Suprapubic skin (tissue), 4 donors: ENCODE results near the gene ZNF226. TPM values are rescaled to one million over a fixed set of nuclear protein-coding genes. Genes with fewer than 3 reads are reported as not detected.
"Not testable (repeated sequence)": the region's sequence is repeated elsewhere in the genome, so short reads cannot be mapped to it uniquely, and the experiment has no call there.

Experiments used
- DNase-seq, 2 donors: peaks; one replicate each; pipeline ENCODE4 v3.0.0-alpha.2; 2019; ENCODE audit warnings: low spot score in 2 of 2
- H3K27ac ChIP-seq: fragments of 200-600 bp; sonication (generic); one replicate; pipeline ENCODE4 v1.5.1; 2019
- H3K27me3 ChIP-seq: fragments of 200-600 bp; sonication (generic); one replicate; pipeline ENCODE4 v1.5.1; 2019
- H3K36me3 ChIP-seq: fragments of 200-600 bp; sonication (generic); one replicate; pipeline ENCODE4 v1.5.1; 2019
- H3K4me1 ChIP-seq: fragments of 200-600 bp; sonication (generic); one replicate; pipeline ENCODE4 v1.5.1; 2019
- H3K4me3 ChIP-seq: fragments of 200-600 bp; sonication (generic); one replicate; pipeline ENCODE4 v1.5.1; 2019; ENCODE audit warnings: mild to moderate bottlenecking
- H3K9me3 ChIP-seq: fragments of 200-600 bp; sonication (generic); one replicate; pipeline ENCODE4 v1.5.1; 2019
- EP300 ChIP-seq: sonication (generic); formaldehyde crosslinking; IDR thresholded peaks from one replicate; pipeline ENCODE4 v1.6.1; 2017; ENCODE audit warnings: antibody characterized with exemption
- POLR2A ChIP-seq, 2 donors: fragments of 450-650 bp; IDR thresholded peaks; one replicate each; pipeline ENCODE4 v1.6.1; 2017; ENCODE audit warnings: antibody characterized with exemption in 2 of 2, mild to moderate bottlenecking in 2 of 2, moderate library complexity in 2 of 2
- POLR2AphosphoS5 ChIP-seq, 3 donors: sonication (generic); formaldehyde crosslinking; IDR thresholded peaks; one replicate each; pipeline ENCODE4 v1.6.1; 2017; ENCODE audit warnings: antibody characterized with exemption in 3 of 3
- WGBS: methylation state at CpG from one replicate; pipeline ENCODE4 v1.1.5; 2018; 5-methylcytosine and 5-hydroxymethylcytosine counted together
- total RNA-seq, 4 donors: library from RNA; depleted of rRNA; stranded (reverse); fragments of >200 nt; gene quantifications; one replicate each; pipeline ENCODE4 v1.1.0, GENCODE V29; 2016
- TF ChIP-seq, protein P1 (sequence below), 2 donors: fragments of 200-600 bp in 1 of 2; fragments of 450-650 bp in 1 of 2; sonication (generic) in 1 of 2; IDR thresholded peaks; one replicate each; pipeline ENCODE4 v1.5.1; 2016 to 2019; ENCODE audit warnings: antibody characterized with exemption in 2 of 2, mild to moderate bottlenecking in 1 of 2, moderate library complexity in 1 of 2

Gene ZNF226
- 10 to 100 TPM; 12.1 to 20.1 (median 13.5) TPM for total RNA-seq

DNA sequence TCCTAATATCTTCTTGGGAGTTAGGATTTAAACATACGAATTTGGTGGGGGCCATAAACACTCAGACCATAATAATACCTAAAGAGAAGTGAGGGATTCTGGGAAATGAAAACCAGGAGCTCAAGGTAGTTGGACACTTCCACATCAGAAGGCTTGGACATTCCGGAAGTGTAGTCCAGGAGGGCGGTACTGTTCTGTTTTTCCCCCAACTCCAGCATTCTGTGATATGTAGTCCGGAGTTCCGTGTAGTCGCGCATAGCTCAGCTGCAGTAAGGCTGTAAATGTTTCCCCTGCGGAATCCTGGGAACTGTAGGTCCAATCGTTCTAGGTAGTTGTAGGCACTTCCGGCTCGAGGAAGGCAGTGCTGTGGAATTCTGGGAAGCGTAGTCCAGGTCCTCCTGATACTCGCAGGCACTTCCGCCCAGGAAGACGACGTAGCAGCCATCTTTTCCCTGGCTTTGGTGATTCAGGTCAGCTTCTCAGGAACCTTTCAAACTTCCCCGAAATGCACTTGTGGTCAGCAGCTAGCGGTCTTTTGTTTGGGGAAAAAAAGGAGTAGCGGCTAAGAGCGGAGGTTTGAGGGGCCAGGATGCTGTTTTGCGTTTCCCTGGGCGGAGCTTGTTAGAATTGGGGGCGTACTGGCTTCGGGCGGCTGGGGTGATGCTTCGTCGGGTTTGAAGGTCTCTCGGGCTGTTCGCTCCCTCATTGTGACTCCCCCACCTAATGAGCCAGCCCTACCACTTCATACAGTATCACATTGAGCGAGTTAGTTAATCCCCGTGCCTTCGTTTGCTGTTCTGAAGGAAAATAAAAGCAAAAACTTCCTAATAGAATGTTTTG, at the start of gene ZNF226:
ZNF226 (plus strand) TSS at position 428 of the 840 bp plus-strand sequence. CDS start 4,981 bp downstream, outside the sequence.
- peak; percentile 92 for DNase-seq
- Histone ChIP-seq H3K4me3 (peak within 1 kb of the TSS; percentile 84), H3K36me3 (peaks cover 30% of the 10 kb centered on the region), H3K27ac (peak within 1 kb of the TSS; percentile 84), H3K27me3 (no peaks in the 10 kb centered on the region), H3K4me1 (peaks cover 15% of the 10 kb centered on the region), H3K9me3 (peaks cover 10% of the 10 kb centered on the region)
- WGBS, result 2% methylated on average over 32 of the region's 32 CpGs
- TF ChIP-seq EP300 (peak; percentile 9), POLR2AphosphoS5 (IDR thresholded peaks at IDR 0.05) (peak; percentile 47 to 80 (median 61))
- TF ChIP-seq, protein P1, sequence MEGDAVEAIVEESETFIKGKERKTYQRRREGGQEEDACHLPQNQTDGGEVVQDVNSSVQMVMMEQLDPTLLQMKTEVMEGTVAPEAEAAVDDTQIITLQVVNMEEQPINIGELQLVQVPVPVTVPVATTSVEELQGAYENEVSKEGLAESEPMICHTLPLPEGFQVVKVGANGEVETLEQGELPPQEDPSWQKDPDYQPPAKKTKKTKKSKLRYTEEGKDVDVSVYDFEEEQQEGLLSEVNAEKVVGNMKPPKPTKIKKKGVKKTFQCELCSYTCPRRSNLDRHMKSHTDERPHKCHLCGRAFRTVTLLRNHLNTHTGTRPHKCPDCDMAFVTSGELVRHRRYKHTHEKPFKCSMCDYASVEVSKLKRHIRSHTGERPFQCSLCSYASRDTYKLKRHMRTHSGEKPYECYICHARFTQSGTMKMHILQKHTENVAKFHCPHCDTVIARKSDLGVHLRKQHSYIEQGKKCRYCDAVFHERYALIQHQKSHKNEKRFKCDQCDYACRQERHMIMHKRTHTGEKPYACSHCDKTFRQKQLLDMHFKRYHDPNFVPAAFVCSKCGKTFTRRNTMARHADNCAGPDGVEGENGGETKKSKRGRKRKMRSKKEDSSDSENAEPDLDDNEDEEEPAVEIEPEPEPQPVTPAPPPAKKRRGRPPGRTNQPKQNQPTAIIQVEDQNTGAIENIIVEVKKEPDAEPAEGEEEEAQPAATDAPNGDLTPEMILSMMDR (IDR thresholded peaks at IDR 0.05), result no peak

DNA sequence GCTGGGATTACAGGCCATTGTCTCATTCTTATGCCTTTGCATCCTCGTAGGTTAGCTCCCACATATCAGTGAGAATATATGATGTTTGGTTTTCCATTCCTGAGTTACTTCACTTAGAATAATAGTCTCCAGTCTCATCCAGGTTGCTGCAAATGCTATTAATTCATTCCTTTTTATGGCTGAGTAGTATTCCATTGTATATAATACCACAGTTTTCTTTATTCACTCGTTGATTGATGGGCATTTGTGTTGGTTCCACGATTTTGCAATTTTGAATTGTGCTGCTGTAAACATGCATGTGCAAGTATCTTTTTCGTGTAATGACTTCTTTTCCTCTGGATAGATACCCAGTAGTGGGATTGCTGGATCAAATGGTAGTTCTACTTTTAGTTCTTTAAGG, 43.7 kb upstream of the ZNF226 start:
- H3K27me3 ChIP-seq, H3K27ac ChIP-seq, H3K4me3 ChIP-seq, DNase-seq, H3K4me1 ChIP-seq: not testable (repeated sequence)
- Histone ChIP-seq H3K9me3 (peaks cover 11% of the 10 kb centered on the region), H3K36me3 (peaks cover 91% of the 10 kb centered on the region)
- WGBS, result over 99% methylated on average over 4 of the region's 4 CpGs

DNA sequence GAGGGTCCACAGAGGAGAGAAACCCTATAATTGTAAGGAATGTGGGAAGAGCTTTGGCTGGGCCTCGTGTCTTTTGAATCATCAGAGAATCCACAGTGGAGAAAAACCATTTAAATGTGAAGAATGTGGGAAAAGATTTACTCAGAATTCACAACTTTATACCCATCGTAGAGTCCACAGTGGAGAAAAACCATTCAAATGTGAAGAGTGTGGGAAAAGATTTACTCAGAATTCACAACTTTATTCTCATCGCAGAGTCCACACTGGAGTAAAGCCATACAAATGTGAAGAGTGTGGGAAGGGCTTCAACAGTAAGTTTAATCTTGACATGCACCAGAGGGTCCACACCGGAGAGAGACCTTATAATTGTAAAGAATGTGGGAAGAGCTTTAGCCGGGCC, 32.9 kb upstream of the ZNF226 start:
- Histone ChIP-seq H3K27me3 (no peaks in the 10 kb centered on the region), H3K36me3 (peaks cover 49% of the 10 kb centered on the region), H3K9me3 (peaks cover 35% of the 10 kb centered on the region), H3K4me3 (no peak overlapping the region), H3K4me1 (no peaks in the 10 kb centered on the region), H3K27ac (no peak overlapping the region)
- no peak for DNase-seq
- TF ChIP-seq, protein P1 (IDR thresholded peaks at IDR 0.05), result no peak
- TF ChIP-seq EP300 (no peak), POLR2A (IDR thresholded peaks at IDR 0.05) (no peak), POLR2AphosphoS5 (IDR thresholded peaks at IDR 0.05) (no peak)
- 94% methylated on average over 5 of the region's 5 CpGs for WGBS

DNA sequence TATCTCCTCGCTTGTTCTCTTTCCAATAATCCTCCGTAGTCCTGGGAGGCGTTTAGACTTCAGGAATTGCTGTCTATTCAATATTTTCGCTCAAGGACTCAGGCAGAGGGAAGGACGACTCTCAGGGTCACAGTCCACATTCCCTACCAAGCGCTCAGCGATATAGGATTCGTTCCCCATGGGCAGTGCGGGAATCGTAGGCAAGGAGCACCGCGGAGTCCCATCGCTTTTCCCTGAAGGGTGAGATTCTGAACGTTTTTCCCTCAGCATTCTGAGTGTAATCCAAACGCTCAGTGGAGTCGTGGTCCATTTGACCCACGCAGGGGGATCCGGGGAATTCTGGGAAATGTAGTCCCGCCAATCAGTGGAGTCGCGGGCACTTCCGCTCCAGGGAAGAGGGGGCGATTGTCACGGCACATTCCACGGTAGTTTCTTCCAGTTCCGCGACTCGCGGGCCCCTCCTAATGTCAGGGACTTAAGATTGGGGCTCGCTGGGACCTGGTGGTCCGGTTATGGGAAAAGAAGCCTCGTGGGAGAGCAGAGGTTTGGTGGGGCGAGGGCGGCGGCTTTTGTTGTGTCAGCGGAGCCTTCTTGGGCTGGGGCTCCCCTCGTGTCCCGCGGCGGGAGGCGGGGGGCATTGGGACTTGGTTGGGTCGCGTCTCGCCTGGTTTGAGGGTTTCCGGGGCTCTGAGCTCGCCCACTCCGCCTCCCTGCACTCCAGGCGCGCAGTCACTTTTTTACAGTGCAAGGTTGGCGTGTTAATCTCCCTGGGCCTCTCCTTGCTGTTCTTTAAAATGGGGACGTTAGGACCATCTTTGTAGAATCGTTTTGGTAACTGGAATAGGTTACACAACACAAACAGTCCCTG, 23.5 kb upstream of the ZNF226 start, which contains the start of gene ZNF234:
ZNF234 (plus strand) TSS at position 364 of the 868 bp plus-strand sequence. CDS start 3,079 bp downstream, outside the sequence.
- H3K27ac ChIP-seq, result peak within 1 kb of the TSS; percentile 19
- WGBS, result under 1% methylated on average over 52 of the region's 52 CpGs

DNA sequence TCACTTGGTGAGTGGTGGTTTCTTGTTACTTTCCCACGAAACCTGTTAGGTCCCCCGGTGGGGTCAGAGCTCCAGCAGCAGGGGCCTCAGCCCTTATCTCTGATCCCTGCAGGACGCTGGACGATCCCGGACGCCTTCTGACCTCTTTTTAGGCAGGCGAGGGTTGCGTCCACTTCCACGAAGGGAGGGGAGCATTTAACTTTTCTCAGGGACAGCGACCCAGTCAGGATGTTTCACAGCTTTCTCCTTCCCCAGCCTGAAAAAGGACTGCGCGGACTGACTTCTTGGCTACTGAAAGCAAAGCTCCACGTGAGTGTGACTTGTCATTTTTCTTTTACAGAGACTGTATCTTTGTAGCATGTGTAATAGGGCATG, 22.9 kb upstream of the ZNF226 start:
- 7% methylated on average over 6 of the region's 13 CpGs for WGBS
- no peak for TF ChIP-seq POLR2A (IDR thresholded peaks at IDR 0.05)
- no peak for TF ChIP-seq EP300
- no peak for TF ChIP-seq POLR2AphosphoS5 (IDR thresholded peaks at IDR 0.05)
- TF ChIP-seq, protein P1 (IDR thresholded peaks at IDR 0.05), result no peak
- H3K36me3 ChIP-seq, result peaks cover 26% of the 10 kb centered on the region
- peak overlapping the region; percentile 95 for H3K4me3 ChIP-seq
- DNase-seq, result no peak
- H3K4me1 ChIP-seq, result peaks cover 15% of the 10 kb centered on the region
- no peak overlapping the region for H3K27ac ChIP-seq
- no peaks in the 10 kb centered on the region for H3K27me3 ChIP-seq
- H3K9me3 ChIP-seq, result no peaks in the 10 kb centered on the region

More for the DNA sequence above, 23.5 kb upstream of the ZNF226 start, which contains the start of gene ZNF234:
- no peak for TF ChIP-seq POLR2A (IDR thresholded peaks at IDR 0.05)
- no peak for TF ChIP-seq POLR2AphosphoS5 (IDR thresholded peaks at IDR 0.05)
- peak; percentile 83 to 87 for DNase-seq
- Histone ChIP-seq H3K27me3 (no peaks in the 10 kb centered on the region), H3K9me3 (no peaks in the 10 kb centered on the region), H3K4me1 (peaks cover 15% of the 10 kb centered on the region), H3K4me3 (peak within 1 kb of the TSS; percentile 95), H3K36me3 (peaks cover 23% of the 10 kb centered on the region)

DNA sequence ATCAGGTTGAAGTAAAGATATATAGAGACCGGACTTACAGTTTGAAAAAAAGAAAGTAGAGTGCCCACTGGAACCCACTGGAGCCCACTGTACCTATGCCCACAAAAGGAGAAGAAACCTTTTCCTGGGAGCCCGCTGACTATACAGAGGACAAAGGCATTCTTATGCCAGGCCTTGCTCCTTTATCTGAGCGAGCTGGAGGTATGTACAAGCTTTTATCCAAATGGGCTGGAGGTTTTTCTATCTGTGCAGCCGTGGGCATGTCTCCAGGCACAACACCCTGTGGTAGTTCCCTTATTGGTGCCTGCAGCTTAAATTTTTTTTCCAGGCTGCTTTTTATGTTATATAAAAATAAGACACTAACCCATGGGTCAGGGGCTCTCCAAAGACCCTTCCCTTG, 15.1 kb upstream of the ZNF226 start:
- Histone ChIP-seq H3K27me3 (no peaks in the 10 kb centered on the region), H3K27ac (no peak overlapping the region), H3K4me3 (no peak overlapping the region), H3K36me3 (peaks cover 95% of the 10 kb centered on the region), H3K9me3 (peaks cover 25% of the 10 kb centered on the region), H3K4me1 (no peaks in the 10 kb centered on the region)
- WGBS, result 96% methylated on average over 4 of the region's 4 CpGs
- TF ChIP-seq POLR2A (IDR thresholded peaks at IDR 0.05) (no peak), EP300 (no peak), POLR2AphosphoS5 (IDR thresholded peaks at IDR 0.05) (no peak)
- TF ChIP-seq, protein P1 (IDR thresholded peaks at IDR 0.05), result no peak
- no peak for DNase-seq
